ENCODE measurements around the gene LRRC74A.

The LRRC74A gene

GRCh38 chr14:76880449-76880848 is 54.2 kb downstream of the LRRC74A start:
- no peak for TF ChIP-seq CTCF (IDR thresholded peaks at IDR 0.05; ENCODE audit: extremely low read depth, insufficient read depth, missing control alignments)
- in situ Hi-C loops (cut with MboI; ENCODE audit: low pct_unique_long_range_greater_than_20kb, low sequenced_read_pairs, unreplicated experiment) = loop anchor here (10.0 to 25.0 kb wide), 2 partner anchors 184 to 432 kb away; partner anchors contain the start of genes GSTZ1 and POMT2
- DNase-seq (ENCODE audit: low spot score) = no peak

GRCh38 chr14:76881348-76881747 is 55.1 kb downstream of the LRRC74A start:
- no peak for TF ChIP-seq CTCF (IDR thresholded peaks at IDR 0.05; ENCODE audit: extremely low read depth, insufficient read depth, missing control alignments)
- in situ Hi-C loops (cut with MboI; ENCODE audit: low pct_unique_long_range_greater_than_20kb, low sequenced_read_pairs, unreplicated experiment) = loop anchor here (10.0 to 25.0 kb wide), 2 partner anchors 183 to 431 kb away; partner anchors contain the start of genes GSTZ1 and POMT2
- no peak for DNase-seq (ENCODE audit: low spot score)

- no peak for TF ChIP-seq CTCF (IDR thresholded peaks at IDR 0.05; ENCODE audit: extremely low read depth, insufficient read depth, missing control alignments)
- DNase-seq (ENCODE audit: low spot score) = no peak
- in situ Hi-C loops (cut with MboI; ENCODE audit: low pct_unique_long_range_greater_than_20kb, low sequenced_read_pairs, unreplicated experiment) = loop anchor here (10.0 to 25.0 kb wide), 2 partner anchors 182 to 430 kb away; partner anchors contain the start of genes GSTZ1 and POMT2
These were observed 56.4 kb downstream of the LRRC74A start for GRCh38 chr14:76882651-76883050.

- DNase-seq (ENCODE audit: low spot score) = no peak
- no peak for TF ChIP-seq CTCF (IDR thresholded peaks at IDR 0.05; ENCODE audit: extremely low read depth, insufficient read depth, missing control alignments)
- in situ Hi-C loops (cut with MboI; ENCODE audit: low pct_unique_long_range_greater_than_20kb, low sequenced_read_pairs, unreplicated experiment) = loop anchor here (10.0 to 25.0 kb wide), 2 partner anchors 181 to 429 kb away; partner anchors contain the start of genes GSTZ1 and POMT2
These were observed 57.2 kb downstream of the LRRC74A start for GRCh38 chr14:76883447-76883846.

GRCh38 chr14:76884394-76884793 is 58.2 kb downstream of the LRRC74A start:
- no peak for DNase-seq (ENCODE audit: low spot score)
- no peak for TF ChIP-seq CTCF (IDR thresholded peaks at IDR 0.05; ENCODE audit: extremely low read depth, insufficient read depth, missing control alignments)
- in situ Hi-C loops (cut with MboI; ENCODE audit: low pct_unique_long_range_greater_than_20kb, low sequenced_read_pairs, unreplicated experiment) = loop anchor here (10.0 to 25.0 kb wide), 2 partner anchors 180 to 428 kb away; partner anchors contain the start of genes GSTZ1 and POMT2

- no peak for DNase-seq (ENCODE audit: low spot score)
- in situ Hi-C loops (cut with MboI; ENCODE audit: low pct_unique_long_range_greater_than_20kb, low sequenced_read_pairs, unreplicated experiment) = loop anchor here (10.0 to 25.0 kb wide), 2 partner anchors 180 to 427 kb away; partner anchors contain the start of genes GSTZ1 and POMT2
- no peak for TF ChIP-seq CTCF (IDR thresholded peaks at IDR 0.05; ENCODE audit: extremely low read depth, insufficient read depth, missing control alignments)
These were observed 58.7 kb downstream of the LRRC74A start for GRCh38 chr14:76884853-76885276.

Data from GM13977 (cell line).